ENCODE data around the gene ZFYVE28.

Gene ZFYVE28

GRCh38 chr4:2353222-2354107, 65.0 kb downstream of the ZFYVE28 start:
- TF ChIP-seq CTCF (IDR thresholded peaks at IDR 0.05) = no peak

- TF ChIP-seq CTCF (IDR thresholded peaks at IDR 0.05) = no peak
Observed at GRCh38 chr4:2352729-2353221, 65.7 kb downstream of the ZFYVE28 start.

GRCh38 chr4:2352171-2352570, 66.3 kb downstream of the ZFYVE28 start:
- no peak for TF ChIP-seq CTCF (IDR thresholded peaks at IDR 0.05)

- TF ChIP-seq CTCF (IDR thresholded peaks at IDR 0.05) = no peak
Observed at GRCh38 chr4:2350982-2351381, 67.5 kb downstream of the ZFYVE28 start.

- TF ChIP-seq CTCF (IDR thresholded peaks at IDR 0.05) = no peak
Observed at GRCh38 chr4:2348786-2349185, 69.7 kb downstream of the ZFYVE28 start.

- no peak for TF ChIP-seq CTCF (IDR thresholded peaks at IDR 0.05)
Observed at GRCh38 chr4:2347190-2347589, 71.3 kb downstream of the ZFYVE28 start.

- no peak for TF ChIP-seq CTCF (IDR thresholded peaks at IDR 0.05)
Observed at GRCh38 chr4:2343476-2343875, 75.0 kb downstream of the ZFYVE28 start.

Data from LNCAP (cell line).